Neural progenitor cell (in vitro differentiated cells): ENCODE results near the gene TMEM223.

Experiments
- CTCF ChIP-seq: fragments of 200-600 bp; sonication (generic); IDR thresholded peaks from 2 replicates; pipeline ENCODE4 v1.5.1; 2017; ENCODE audit warnings: antibody characterized with exemption, mild to moderate bottlenecking
- EZH2 ChIP-seq: fragments of 200-600 bp; sonication (generic); IDR thresholded peaks from 2 replicates; pipeline ENCODE4 v1.6.1; 2017; ENCODE audit warnings: antibody characterized with exemption, mild to moderate bottlenecking, moderate library complexity

GRCh38 chr11:62799486-62799885, 7.7 kb upstream of the TMEM223 start:
- no peak for TF ChIP-seq CTCF
- no peak for TF ChIP-seq EZH2
